Neural cell (in vitro differentiated cells): ENCODE data around the gene DIDO1. TPM values are rescaled to one million over a fixed set of nuclear protein-coding genes. Genes with fewer than 3 reads are reported as not detected.

Source experiments
- H2AFZ ChIP-seq: fragments of 200-600, 300-800 bp; sonication (generic), shearing (Covaris generic); 2 replicates; pipeline ENCODE4 v1.6.0; 2014; ENCODE audit warnings: low read depth, mild to moderate bottlenecking, antibody characterized with exemption, low read length, moderate library complexity
- H3F3A ChIP-seq: fragments of 200-600 bp; shearing (Covaris generic); 2 replicates; pipeline ENCODE4 v1.6.1; 2016; ENCODE audit warnings: mild to moderate bottlenecking, moderate library complexity, mixed read lengths, antibody characterized with exemption, low read length; ENCODE audit not compliant: insufficient read depth, poor library complexity, severe bottlenecking
- H3K27ac ChIP-seq: fragments of 200-600, 300-800 bp; sonication (generic), shearing (Covaris generic); 2 replicates; pipeline ENCODE4 v1.5.1; 2014; ENCODE audit warnings: mild to moderate bottlenecking, low read length, moderate library complexity
- H3K27me3 ChIP-seq: fragments of 300-800, 200-600 bp; sonication (generic), shearing (Covaris generic); 2 replicates; pipeline ENCODE4 v1.6.0; 2014; ENCODE audit warnings: mild to moderate bottlenecking, low read depth, low read length, moderate library complexity; ENCODE audit not compliant: insufficient read depth
- H3K36me3 ChIP-seq: fragments of 300-800, 200-600 bp; sonication (generic), shearing (Covaris generic); 2 replicates; pipeline ENCODE4 v1.5.1; 2014; ENCODE audit warnings: mild to moderate bottlenecking, antibody characterized with exemption, low read length, moderate library complexity; ENCODE audit not compliant: insufficient read depth
- H3K4me2 ChIP-seq: fragments of 300-800, 200-600 bp; sonication (generic), shearing (Covaris generic); 2 replicates; pipeline ENCODE4 v1.6.0; 2014; ENCODE audit warnings: mild to moderate bottlenecking, low read length
- H3K4me3 ChIP-seq: fragments of 300-800, 200-600 bp; sonication (generic), shearing (Covaris generic); 2 replicates; pipeline ENCODE4 v1.5.1; 2014; ENCODE audit warnings: mild to moderate bottlenecking, low read length, moderate library complexity
- H3K79me2 ChIP-seq: fragments of 200-600 bp; shearing (Covaris generic); replicated peaks from 2 replicates; pipeline ENCODE4 v1.6.0; 2014; ENCODE audit warnings: mild to moderate bottlenecking, low read length, moderate library complexity; ENCODE audit not compliant: insufficient read depth
- H3K9ac ChIP-seq: fragments of 300-800, 200-600 bp; sonication (generic), shearing (Covaris generic); 2 replicates; pipeline ENCODE4 v1.6.1; 2016; ENCODE audit warnings: mild to moderate bottlenecking, low read length, mixed read lengths
- H3K9me2 ChIP-seq: fragments of 200-600 bp; shearing (Covaris generic); 2 replicates; pipeline ENCODE4 v1.6.1; 2016; ENCODE audit warnings: mild to moderate bottlenecking, low read length, mixed read lengths; ENCODE audit not compliant: insufficient read depth
- H3K9me3 ChIP-seq: fragments of 200-600, 300-800 bp; sonication (generic), shearing (Covaris generic); 2 replicates; pipeline ENCODE4 v1.6.1; 2016; ENCODE audit warnings: mild to moderate bottlenecking, mixed run types, low read length, moderate library complexity, mixed read lengths
- H4K20me1 ChIP-seq: fragments of 200-600 bp; shearing (Covaris generic); 2 replicates; pipeline ENCODE4 v1.6.1; 2016; ENCODE audit warnings: mild to moderate bottlenecking, mixed run types; ENCODE audit not compliant: insufficient read depth
- CTCF ChIP-seq: fragments of 450-650 bp; IDR thresholded peaks from 2 replicates; pipeline ENCODE4 v1.5.1; 2014; ENCODE audit warnings: antibody characterized with exemption, mild to moderate bottlenecking, moderate library complexity; ENCODE audit not compliant: poor library complexity, severe bottlenecking
- EP300 ChIP-seq: fragments of 450-650 bp; conservative IDR thresholded peaks from 2 replicates; pipeline ENCODE4 v1.6.1; 2014; ENCODE audit warnings: antibody characterized with exemption, mild to moderate bottlenecking, moderate library complexity; ENCODE audit not compliant: poor library complexity, severe bottlenecking
- EZH2 ChIP-seq: fragments of 200-600, 300-800 bp; shearing (Covaris generic), sonication (generic); IDR thresholded peaks from 2 replicates; pipeline ENCODE4 v1.6.1; 2014; ENCODE audit warnings: antibody characterized with exemption, low read length, borderline replicate concordance, mild to moderate bottlenecking; ENCODE audit not compliant: insufficient read depth, poor library complexity, severe bottlenecking
- MXI1 ChIP-seq: fragments of 450-650 bp; conservative IDR thresholded peaks from 2 replicates; pipeline ENCODE4 v1.6.1; 2014; ENCODE audit warnings: antibody characterized with exemption, mild to moderate bottlenecking; ENCODE audit not compliant: poor library complexity, severe bottlenecking
- POLR2AphosphoS5 ChIP-seq: IDR thresholded peaks from 2 replicates; pipeline ENCODE4 v1.6.1; 2012
- RAD21 ChIP-seq: fragments of 450-650 bp; conservative IDR thresholded peaks from 2 replicates; pipeline ENCODE4 v1.6.1; 2014; ENCODE audit warnings: antibody characterized with exemption, mild to moderate bottlenecking, moderate library complexity
- REST ChIP-seq: IDR thresholded peaks from 2 replicates; pipeline ENCODE4 v1.6.1; 2012; ENCODE audit warnings: borderline replicate concordance
- SMC3 ChIP-seq: fragments of 450-650 bp; conservative IDR thresholded peaks from 2 replicates; pipeline ENCODE4 v1.6.1; 2014; ENCODE audit warnings: antibody characterized with exemption, mild to moderate bottlenecking, moderate library complexity; ENCODE audit not compliant: poor library complexity
- TAF1 ChIP-seq: IDR thresholded peaks from 2 replicates; pipeline ENCODE4 v1.6.1; 2012; ENCODE audit warnings: low read depth
- polyA plus RNA-seq: library from polyadenylated mRNA; depleted of rRNA; stranded (reverse); fragments of >200 nt; gene quantifications from 2 replicates; pipeline ENCODE4 v1.2.3, GENCODE V29; 2014

Gene DIDO1
- polyA plus RNA-seq, 1 donor from 2014 or later, result 42.8 TPM

GRCh38 chr20:62968378-62969178, 42.3 kb upstream of the DIDO1 start:
- Histone ChIP-seq H3F3A (no peaks in the 10 kb centered on the region), H3K27ac (no peak overlapping the region), H3K79me2 (no peaks in the 10 kb centered on the region), H3K9me2 (no peaks in the 10 kb centered on the region), H2AFZ (no peak overlapping the region), H3K4me2 (no peak overlapping the region), H3K9me3 (no peaks in the 10 kb centered on the region), H3K36me3 (no peaks in the 10 kb centered on the region), H4K20me1 (no peaks in the 10 kb centered on the region), H3K9ac (no peak overlapping the region), H3K27me3 (peaks cover 12% of the 10 kb centered on the region), H3K4me3 (no peak overlapping the region)
- TF ChIP-seq EZH2 (no peak), TAF1 (no peak), SMC3 (no peak), POLR2AphosphoS5 (no peak), EP300 (no peak), MXI1 (no peak), REST (no peak), CTCF (no peak), RAD21 (no peak)

GRCh38 chr20:62967628-62968351, 41.5 kb upstream of the DIDO1 start:
- no peaks in the 10 kb centered on the region for H3K9me2 ChIP-seq
- no peaks in the 10 kb centered on the region for H3K79me2 ChIP-seq
- no peaks in the 10 kb centered on the region for H3K36me3 ChIP-seq
- H3K9me3 ChIP-seq, result no peaks in the 10 kb centered on the region
- H4K20me1 ChIP-seq, result no peaks in the 10 kb centered on the region
- no peak overlapping the region for H3K4me2 ChIP-seq
- H3K27ac ChIP-seq, result no peak overlapping the region
- no peak overlapping the region for H2AFZ ChIP-seq
- no peak overlapping the region for H3K4me3 ChIP-seq
- no peak for TF ChIP-seq EP300
- no peak for TF ChIP-seq REST
- no peak for TF ChIP-seq POLR2AphosphoS5
- TF ChIP-seq TAF1, result no peak
- no peak for TF ChIP-seq RAD21
- no peak for TF ChIP-seq SMC3
- TF ChIP-seq CTCF, result no peak
- no peak for TF ChIP-seq MXI1
- no peak for TF ChIP-seq EZH2
- H3F3A ChIP-seq, result no peaks in the 10 kb centered on the region
- H3K27me3 ChIP-seq, result peaks cover 4% of the 10 kb centered on the region
- no peak overlapping the region for H3K9ac ChIP-seq
